H9 (cell line): ENCODE results near the gene TMEM205. TPM values are rescaled to one million over a fixed set of nuclear protein-coding genes. Genes with fewer than 3 reads are reported as not detected.

ENCODE experiments used
- DNase-seq: peaks from one replicate; pipeline ENCODE4 v3.0.0-alpha.2; 2017
- H2AFZ ChIP-seq: one replicate; pipeline ENCODE4 v1.6.1; 2013; ENCODE audit warnings: mild to moderate bottlenecking, low read length, control low read depth, moderate library complexity
- H2AK5ac ChIP-seq: 2 replicates; pipeline ENCODE4 v1.6.1; 2013; ENCODE audit warnings: low read length, control low read depth, mixed read lengths; ENCODE audit not compliant: insufficient read length
- H2BK120ac ChIP-seq: one replicate; pipeline ENCODE4 v1.6.1; 2013; ENCODE audit warnings: low read depth, mild to moderate bottlenecking, low read length, control low read depth, inconsistent platforms; ENCODE audit not compliant: poor library complexity, severe bottlenecking
- H2BK12ac ChIP-seq: 2 replicates; pipeline ENCODE4 v1.6.1; 2013; ENCODE audit warnings: low read length, control low read depth, mixed read lengths, low read depth; ENCODE audit not compliant: insufficient read length
- H2BK15ac ChIP-seq: 2 replicates; pipeline ENCODE4 v1.6.1; 2013; ENCODE audit warnings: low read depth, low read length, control low read depth
- H2BK20ac ChIP-seq: one replicate; pipeline ENCODE4 v1.6.1; 2013; ENCODE audit warnings: low read depth, mild to moderate bottlenecking, low read length, control low read depth, inconsistent platforms; ENCODE audit not compliant: poor library complexity, severe bottlenecking
- H2BK5ac ChIP-seq: 2 replicates; pipeline ENCODE4 v1.6.1; 2013; ENCODE audit warnings: low read length, control low read depth, mixed read lengths; ENCODE audit not compliant: insufficient read length
- H3K14ac ChIP-seq: 2 replicates; pipeline ENCODE4 v1.6.1; 2013; ENCODE audit warnings: low read length, control low read depth; ENCODE audit not compliant: insufficient read depth
- H3K18ac ChIP-seq: 2 replicates; pipeline ENCODE4 v1.6.1; 2013; ENCODE audit warnings: low read depth, mild to moderate bottlenecking, mixed read lengths, low read length, control low read depth; ENCODE audit not compliant: insufficient read length
- H3K23ac ChIP-seq: 2 replicates; pipeline ENCODE4 v1.6.1; 2013; ENCODE audit warnings: low read length, control low read depth, mixed read lengths, low read depth; ENCODE audit not compliant: insufficient read length
- H3K23me2 ChIP-seq: 2 replicates; pipeline ENCODE4 v1.6.1; 2013; ENCODE audit warnings: low read depth, mild to moderate bottlenecking, mixed read lengths, low read length, control low read depth; ENCODE audit not compliant: insufficient read length, poor library complexity, severe bottlenecking
- H3K27ac ChIP-seq: 2 replicates; pipeline ENCODE4 v1.5.1; 2013; ENCODE audit warnings: low read length, control low read depth, mixed read lengths, low read depth; ENCODE audit not compliant: insufficient read length
- H3K27me3 ChIP-seq: 2 replicates; pipeline ENCODE4 v1.6.1; 2013; ENCODE audit warnings: low read length, control low read depth, inconsistent platforms; ENCODE audit not compliant: insufficient read depth
- H3K4ac ChIP-seq: 2 replicates; pipeline ENCODE4 v1.6.1; 2013; ENCODE audit warnings: low read depth, mild to moderate bottlenecking, control low read depth, inconsistent platforms, low read length, moderate library complexity
- H3K4me1 ChIP-seq: 2 replicates; pipeline ENCODE4 v1.6.1; 2013; ENCODE audit warnings: low read length, control low read depth, inconsistent platforms; ENCODE audit not compliant: insufficient read depth
- H3K4me2 ChIP-seq: 2 replicates; pipeline ENCODE4 v1.6.1; 2013; ENCODE audit warnings: low read length, control low read depth, mixed read lengths; ENCODE audit not compliant: insufficient read length, insufficient read depth
- H3K56ac ChIP-seq: 2 replicates; pipeline ENCODE4 v1.6.1; 2013; ENCODE audit warnings: low read depth, mild to moderate bottlenecking, mixed read lengths, low read length, control low read depth; ENCODE audit not compliant: insufficient read length
- H3K79me1 ChIP-seq: 2 replicates; pipeline ENCODE4 v1.6.1; 2013; ENCODE audit warnings: low read depth, mild to moderate bottlenecking, moderate library complexity, low read length, control low read depth, inconsistent platforms; ENCODE audit not compliant: insufficient read depth, poor library complexity, severe bottlenecking
- H3K79me2 ChIP-seq: 2 replicates; pipeline ENCODE4 v1.6.1; 2013; ENCODE audit warnings: low read length, control low read depth, inconsistent platforms; ENCODE audit not compliant: insufficient read depth
- H3K9ac ChIP-seq: 2 replicates; pipeline ENCODE4 v1.6.1; 2013; ENCODE audit warnings: low read length, control low read depth, mixed read lengths; ENCODE audit not compliant: insufficient read length; ENCODE audit errors: extremely low read depth
- H3K9me3 ChIP-seq: one replicate; pipeline ENCODE4 v1.6.1; 2013; ENCODE audit warnings: low read depth, low read length, inconsistent platforms; ENCODE audit not compliant: control insufficient read depth
- H3T11ph ChIP-seq: one replicate; pipeline ENCODE4 v1.6.1; 2013; ENCODE audit warnings: mild to moderate bottlenecking, low read length, control low read depth, inconsistent platforms
- H4K20me1 ChIP-seq: one replicate; pipeline ENCODE4 v1.6.1; 2013; ENCODE audit not compliant: control insufficient read depth, insufficient read length, insufficient read depth
- H4K5ac ChIP-seq: 2 replicates; pipeline ENCODE4 v1.6.1; 2013; ENCODE audit warnings: low read depth, mild to moderate bottlenecking, mixed read lengths, low read length, control low read depth; ENCODE audit not compliant: insufficient read length
- H4K8ac ChIP-seq: replicated peaks from 2 replicates; pipeline ENCODE4 v1.6.1; 2013; ENCODE audit warnings: low read length, control low read depth, mixed read lengths, low read depth; ENCODE audit not compliant: insufficient read length
- H4K91ac ChIP-seq: 2 replicates; pipeline ENCODE4 v1.6.1; 2013; ENCODE audit warnings: low read depth, mild to moderate bottlenecking, moderate library complexity, mixed read lengths, low read length, control low read depth; ENCODE audit not compliant: insufficient read length
- H3K27ac Mint-ChIP-seq, 3 experiments: 2 replicates in 2 of 3; 3 replicates in 1 of 3; pipeline ENCODE4 v1.8.0; 2020 to 2021; ENCODE audit warnings: mixed read lengths in 3 of 3, mild to moderate bottlenecking in 1 of 3, moderate library complexity in 1 of 3
- H3K27me3 Mint-ChIP-seq: 2 replicates; pipeline ENCODE4 v1.8.0; 2021; ENCODE audit warnings: low read depth, mild to moderate bottlenecking, moderate library complexity, mixed read lengths
- H3K36me3 Mint-ChIP-seq, 3 experiments: 2 replicates in 2 of 3; 3 replicates in 1 of 3; pipeline ENCODE4 v1.8.0; 2020 to 2021; ENCODE audit warnings: low read depth in 3 of 3, mixed read lengths in 3 of 3; ENCODE audit not compliant: insufficient read depth in 1 of 3
- H3K4me1 Mint-ChIP-seq, 2 experiments: 2 replicates each; pipeline ENCODE4 v1.8.0; 2020; ENCODE audit warnings: mixed read lengths in 2 of 2
- H3K4me3 Mint-ChIP-seq, 2 experiments: 2 replicates in 1 of 2; 3 replicates in 1 of 2; pipeline ENCODE4 v1.8.0; 2020 to 2021; ENCODE audit warnings: mild to moderate bottlenecking in 2 of 2, mixed read lengths in 2 of 2, moderate library complexity in 1 of 2
- H3K9me3 Mint-ChIP-seq, 2 experiments: 2 replicates in 1 of 2; 3 replicates in 1 of 2; pipeline ENCODE4 v1.8.0; 2020; ENCODE audit warnings: mild to moderate bottlenecking in 2 of 2, mixed read lengths in 2 of 2, moderate library complexity in 1 of 2
- CTCF ChIP-seq: fragments of 200-600 bp; sonication (generic); conservative IDR thresholded peaks from 3 replicates; pipeline ENCODE4 v1.8.0; 2021; ENCODE audit warnings: antibody characterized with exemption, mild to moderate bottlenecking
- WGBS: extraction: QIAGEN DNeasy Blood & Tissue Kit; methylation state at CpG from one replicate; pipeline ENCODE4 v1.1.7; 2013; ENCODE audit warnings: missing lambda C conversion rate, low lambda C conversion rate, mixed read lengths; ENCODE audit not compliant: insufficient read length; ENCODE audit errors: extremely low coverage; 5-methylcytosine and 5-hydroxymethylcytosine counted together
- total RNA-seq: library from RNA; stranded (reverse); gene quantifications from 2 replicates; pipeline ENCODE4 v1.2.1, GENCODE V29; 2021

The TMEM205 gene
- total RNA-seq, 1 experiment from 2014 or later = 69.7 TPM

- no peak overlapping the region for H4K91ac ChIP-seq
- Mint-ChIP-seq H3K4me3 (peak overlapping the region; percentile 92 to 95), H3K4me1 (peaks cover 15 to 32% of the 10 kb centered on the region in 2 experiments), H3K27ac (peak overlapping the region; percentile 96 to 100 (median 100)), H3K27me3 (peaks cover 2% of the 10 kb centered on the region; the same call in 1 of the 2 replicates), H3K36me3 (peaks cover 4 to 19% (median 18%) of the 10 kb centered on the region in 3 experiments; a peak in 6 of 7 replicates), H3K9me3 (no peaks in the 10 kb centered on the region)
- H3K27me3 ChIP-seq = no peaks in the 10 kb centered on the region
- no peak overlapping the region for H3K4ac ChIP-seq
- H2BK20ac ChIP-seq = no peak overlapping the region
- H3K23me2 ChIP-seq = peaks cover 18% of the 10 kb centered on the region
- no peaks in the 10 kb centered on the region for H3K9me3 ChIP-seq
- no peak overlapping the region for H4K5ac ChIP-seq
- H2BK120ac ChIP-seq = no peak overlapping the region
- H2BK5ac ChIP-seq = no peak overlapping the region
- H2BK15ac ChIP-seq = no peak overlapping the region
- H3K18ac ChIP-seq = peak overlapping the region; percentile 80
- WGBS = no CpG with 5 or more reads among the region's 54 CpGs
- no peak overlapping the region for H3K56ac ChIP-seq
- peak overlapping the region; percentile 40 for H3K9ac ChIP-seq
- no peak overlapping the region for H4K8ac ChIP-seq
- no peak overlapping the region for H2BK12ac ChIP-seq
- TF ChIP-seq CTCF = peak; percentile 77
- peaks cover 4% of the 10 kb centered on the region for H4K20me1 ChIP-seq
- peak overlapping the region; percentile 61 for H3K14ac ChIP-seq
- peak overlapping the region; percentile 5 for H3K27ac ChIP-seq
- no peak overlapping the region for H2AFZ ChIP-seq
- H3K4me2 ChIP-seq = peak overlapping the region; percentile 71
- H3K4me1 ChIP-seq = no peaks in the 10 kb centered on the region
- no peaks in the 10 kb centered on the region for H3K79me1 ChIP-seq
- no peak overlapping the region for H2AK5ac ChIP-seq
- H3T11ph ChIP-seq = no peak overlapping the region
- peak; percentile 98 for DNase-seq
- H3K23ac ChIP-seq = no peak overlapping the region
- H3K79me2 ChIP-seq = no peaks in the 10 kb centered on the region
These were observed 34.8 kb upstream of the TMEM205 start for GRCh38 chr19:11380653-11381537.
